Islet of Langerhans (tissue), 1 donor: ENCODE measurements around the gene PSPC1.
"Not testable (repeated sequence)": the region's sequence is repeated elsewhere in the genome, so short reads cannot be mapped to it uniquely, and the experiment has no call there.

Experiments
- FAIRE-seq: peaks from one replicate; lab custom pipeline; 2011; peaks lifted over from hg19 to GRCh38; lab: Jason Lieb, UNC

Gene PSPC1

GRCh38 chr13:19782727-19783682 is at the start of gene PSPC1:
TSS of gene PSPC1 (minus strand) at chr13:19782945. CDS start at chr13:19782757, 188 bp downstream.
- peak; percentile 96 for FAIRE-seq

- no peak for FAIRE-seq
These were observed 39.9 kb upstream of the PSPC1 start for GRCh38 chr13:19822673-19823072.

- FAIRE-seq, result no peak
These were observed 35.6 kb upstream of the PSPC1 start for GRCh38 chr13:19818223-19818842.

GRCh38 chr13:19817510-19818158 is 34.9 kb upstream of the PSPC1 start:
- no peak for FAIRE-seq

GRCh38 chr13:19817106-19817505 is 34.4 kb upstream of the PSPC1 start:
- FAIRE-seq, result no peak

GRCh38 chr13:19815842-19816241 is 33.1 kb upstream of the PSPC1 start:
- not testable (repeated sequence) for FAIRE-seq

- no peak for FAIRE-seq
These were observed 28.5 kb upstream of the PSPC1 start for GRCh38 chr13:19810996-19811881.

GRCh38 chr13:19810151-19810550 is 27.4 kb upstream of the PSPC1 start:
- FAIRE-seq, result no peak

GRCh38 chr13:19805765-19806164 is 23.0 kb upstream of the PSPC1 start:
- FAIRE-seq, result no peak

- no peak for FAIRE-seq
These were observed 13.2 kb upstream of the PSPC1 start for GRCh38 chr13:19795956-19796355.

- no peak for FAIRE-seq
These were observed 11.9 kb upstream of the PSPC1 start for GRCh38 chr13:19794631-19795030.

GRCh38 chr13:19791953-19792537 is 9.3 kb upstream of the PSPC1 start:
- no peak for FAIRE-seq

- FAIRE-seq, result no peak
These were observed 557 bp downstream of the PSPC1 start for GRCh38 chr13:19782049-19782726.

- FAIRE-seq, result no peak
These were observed 1.2 kb downstream of the PSPC1 start for GRCh38 chr13:19781526-19781925.

- not testable (repeated sequence) for FAIRE-seq
These were observed 1.9 kb downstream of the PSPC1 start for GRCh38 chr13:19780753-19781418.

GRCh38 chr13:19772306-19772705 is 10.4 kb downstream of the PSPC1 start:
- no peak for FAIRE-seq

GRCh38 chr13:19769854-19770253 is 12.9 kb downstream of the PSPC1 start:
- FAIRE-seq, result no peak

GRCh38 chr13:19767966-19768365 is 14.8 kb downstream of the PSPC1 start:
- FAIRE-seq, result no peak

GRCh38 chr13:19766591-19766990 is 16.2 kb downstream of the PSPC1 start:
- FAIRE-seq, result no peak

GRCh38 chr13:19764237-19764636 is 18.5 kb downstream of the PSPC1 start:
- FAIRE-seq, result no peak
